HepG2 (cell line): ENCODE results near the gene PAK1. TPM values are rescaled to one million over a fixed set of nuclear protein-coding genes. Genes with fewer than 3 reads are reported as not detected.

Source experiments
- ATAC-seq: fragments of 200-7000 bp; cut with Tn5 transposase; 3 replicates; pipeline ENCODE4 v1.9.1; 2020; ENCODE audit warnings: mild to moderate bottlenecking, moderate library complexity
- BruUV-seq: library from RNA; stranded (reverse); fragments of 400-500 nt; replicated peaks from 2 replicates; lab custom pipeline; 2021; lab: Mats Ljungman, UMichigan
- CTCF ChIA-PET: fragments of 300-600 bp; formaldehyde crosslinking; extraction: SDS; loops from one replicate; lab custom pipeline; 2021; ENCODE audit warnings: low total read pairs, inconsistent platforms, low intra/inter-chr PET ratio; lab: Yijun Ruan, JAX
- POLR2A ChIA-PET: fragments of 350-600 bp; sonication (Branson Sonifier 250); formaldehyde crosslinking; loops from one replicate; lab custom pipeline; 2020; ENCODE audit warnings: antibody characterized with exemption, inconsistent platforms; lab: Yijun Ruan, JAX
- DNase-seq: peaks from one replicate; pipeline ENCODE4 v3.0.0-alpha.2; 2015; ENCODE audit warnings: low spot score
- FAIRE-seq: peaks from 3 replicates; lab custom pipeline; 2011; peaks lifted over from hg19 to GRCh38; lab: Jason Lieb, UNC
- H2AFZ ChIP-seq: one replicate; pipeline ENCODE4 v1.6.1; 2011; ENCODE audit warnings: low read length, inconsistent platforms
- H3K27ac ChIP-seq: fragments of 300-600 bp; 3 replicates; pipeline ENCODE4 v1.8.0; 2011; ENCODE audit warnings: mixed run types, mild to moderate bottlenecking, mixed read lengths, low read length, inconsistent platforms; ENCODE audit not compliant: insufficient read depth; ENCODE audit errors: extremely low read length
- H3K27me3 ChIP-seq, 2 experiments: fragments of 200-600 bp in 1 of 2; 2 replicates in 1 of 2; 3 replicates in 1 of 2; pipeline versions ENCODE4 v1.6.0 to v1.8.0; 2011; ENCODE audit warnings: low read length in 2 of 2, mild to moderate bottlenecking in 2 of 2, moderate library complexity in 2 of 2, inconsistent platforms in 1 of 2; ENCODE audit not compliant: insufficient read depth in 2 of 2, control insufficient read depth in 1 of 2
- H3K36me3 ChIP-seq, 2 experiments: fragments of 200-600 bp in 1 of 2; replicated peaks in 1 of 2; 2 replicates in 1 of 2; 3 replicates in 1 of 2; pipeline versions ENCODE4 v1.5.1 to v1.8.0; 2011; ENCODE audit warnings: low read length in 2 of 2, inconsistent platforms in 1 of 2; ENCODE audit not compliant: insufficient read depth in 2 of 2, control insufficient read depth in 1 of 2
- H3K4me1 ChIP-seq: 2 replicates; pipeline ENCODE4 v1.5.1; 2012; ENCODE audit warnings: low read length, inconsistent platforms; ENCODE audit not compliant: insufficient read depth
- H3K4me2 ChIP-seq: 2 replicates; pipeline ENCODE4 v1.6.0; 2011; ENCODE audit warnings: low read depth, low read length, inconsistent platforms
- H3K4me3 ChIP-seq, 3 experiments: fragments of 200-600 bp in 1 of 3; sonication (generic), shearing (Covaris generic) in 1 of 3; replicated peaks in 1 of 3; 2 replicates each; pipeline ENCODE4 v1.5.1; 2011 to 2016; ENCODE audit warnings: low read length in 3 of 3, inconsistent platforms in 2 of 3, low read depth in 2 of 3, mild to moderate bottlenecking in 2 of 3, control low read depth in 1 of 3, mixed read lengths in 1 of 3; ENCODE audit not compliant: insufficient read depth in 1 of 3
- H3K79me2 ChIP-seq: one replicate; pipeline ENCODE4 v1.6.1; 2011; ENCODE audit warnings: low read length, inconsistent platforms; ENCODE audit not compliant: insufficient read depth
- H3K9ac ChIP-seq: 2 replicates; pipeline ENCODE4 v1.6.0; 2011; ENCODE audit warnings: mild to moderate bottlenecking, low read depth, low read length, inconsistent platforms; ENCODE audit not compliant: insufficient read depth
- H3K9me3 ChIP-seq: 2 replicates; pipeline ENCODE4 v1.5.1; 2012; ENCODE audit warnings: mild to moderate bottlenecking, low read length
- H4K20me1 ChIP-seq: 2 replicates; pipeline ENCODE4 v1.6.0; 2011; ENCODE audit warnings: inconsistent platforms, mild to moderate bottlenecking, low read length, moderate library complexity; ENCODE audit not compliant: insufficient read depth
- AGO2 ChIP-seq: fragments of 200-400 bp; formaldehyde crosslinking; optimal IDR thresholded peaks from 2 replicates; pipeline ENCODE3; 2017; ENCODE audit warnings: mild to moderate bottlenecking, low read depth, low read length, moderate library complexity
- CBFB ChIP-seq: sonication (generic); formaldehyde crosslinking; IDR thresholded peaks from 2 replicates; pipeline ENCODE4 v1.4.0; 2020; ENCODE audit warnings: missing genetic modification reagents
- GABPA ChIP-seq, 2 experiments: IDR thresholded peaks; 2 replicates each; pipeline ENCODE4 v1.6.1; 2011 to 2016; ENCODE audit warnings: low read depth in 2 of 2, low read length in 1 of 2, missing biosample characterization in 1 of 2, missing genetic modification characterization in 1 of 2
- GFI1 ChIP-seq: sonication (generic); formaldehyde crosslinking; IDR thresholded peaks from 2 replicates; pipeline ENCODE4 v1.5.0; 2020; ENCODE audit warnings: missing genetic modification reagents, mild to moderate bottlenecking, borderline replicate concordance
- MTF2 ChIP-seq: sonication (generic); formaldehyde crosslinking; IDR thresholded peaks from 2 replicates; pipeline ENCODE4 v1.5.0; 2020; ENCODE audit warnings: missing genetic modification reagents, borderline replicate concordance
- PHF20 ChIP-seq: sonication (generic); formaldehyde crosslinking; IDR thresholded peaks from 2 replicates; pipeline ENCODE4 v1.5.0; 2020; ENCODE audit warnings: mild to moderate bottlenecking, missing genetic modification reagents
- RBFOX2 ChIP-seq: fragments of 200-400 bp; formaldehyde crosslinking; IDR thresholded peaks from 2 replicates; pipeline ENCODE4 v1.6.1; 2017; ENCODE audit warnings: low read depth, mild to moderate bottlenecking, low read length
- RFX1 ChIP-seq: fragments of 450-650 bp; IDR thresholded peaks from 2 replicates; pipeline ENCODE4 v1.6.1; 2017
- WGBS: methylation state at CpG from one replicate; pipeline ENCODE4 v1.1.6; 2017; ENCODE audit warnings: low lambda C conversion rate; 5-methylcytosine and 5-hydroxymethylcytosine counted together
- in situ Hi-C: cut with HindIII; loops from 2 replicates; pipeline ENCODE4 v1.10.0; 2017; ENCODE audit warnings: low pct_unique_long_range_greater_than_20kb; ENCODE audit not compliant: extremely low pct_ligation_motif_present
- intact Hi-C: fragments of 100-400 bp; cut with micrococcal nuclease; formaldehyde crosslinking; loops from one replicate; pipeline ENCODE4 v1.10.0; 2022; ENCODE audit not compliant: unreplicated experiment
- polyA plus RNA-seq, 8 experiments: library from polyadenylated mRNA; depleted of rRNA in 3 of 8; stranded (reverse) in 7 of 8; unstranded in 1 of 8; fragments of >200 nt; fragmentation: Illumina TruSeq in 4 of 8; extraction: Trizol in 4 of 8; gene quantifications; 2 replicates each; pipeline versions ENCODE4 v1.2.1 to v1.2.3, GENCODE V29; 2011 to 2016; ENCODE audit warnings: low read depth in 4 of 8, missing spikeins in 1 of 8, mixed read lengths in 1 of 8; ENCODE audit not compliant: insufficient read depth in 1 of 8
- total RNA-seq, 5 experiments: library from RNA; depleted of rRNA; stranded (reverse); fragments of >200 nt; fragmentation: Illumina TruSeq; extraction: Trizol; gene quantifications; 2 replicates each; pipeline ENCODE4 v1.2.3, GENCODE V29; 2016; ENCODE audit warnings: low read depth in 1 of 5
- TF ChIP-seq, protein P1 (sequence below): sonication (generic); formaldehyde crosslinking; IDR thresholded peaks from 2 replicates; pipeline ENCODE4 v1.4.0; 2020; ENCODE audit warnings: mild to moderate bottlenecking, missing genetic modification reagents
- TF ChIP-seq, protein P2 (sequence below): sonication (generic); formaldehyde crosslinking; conservative IDR thresholded peaks from 2 replicates; pipeline ENCODE4 v1.4.0; 2020; ENCODE audit warnings: missing genetic modification reagents
- TF ChIP-seq, protein P3 (sequence below): sonication (generic); formaldehyde crosslinking; IDR thresholded peaks from 2 replicates; pipeline ENCODE4 v1.4.0; 2020; ENCODE audit warnings: mild to moderate bottlenecking, missing genetic modification reagents, borderline replicate concordance
- TF ChIP-seq, protein P4 (sequence below): sonication (generic); formaldehyde crosslinking; IDR thresholded peaks from 2 replicates; pipeline ENCODE4 v1.4.0; 2020; ENCODE audit warnings: missing genetic modification reagents

Gene PAK1
- total and polyA plus RNA-seq, 2 of the 13 experiments (the other 11 are each of a cell fraction or from before 2014, with no cell fraction given) = 1.5 to 4.3 TPM

DNA sequence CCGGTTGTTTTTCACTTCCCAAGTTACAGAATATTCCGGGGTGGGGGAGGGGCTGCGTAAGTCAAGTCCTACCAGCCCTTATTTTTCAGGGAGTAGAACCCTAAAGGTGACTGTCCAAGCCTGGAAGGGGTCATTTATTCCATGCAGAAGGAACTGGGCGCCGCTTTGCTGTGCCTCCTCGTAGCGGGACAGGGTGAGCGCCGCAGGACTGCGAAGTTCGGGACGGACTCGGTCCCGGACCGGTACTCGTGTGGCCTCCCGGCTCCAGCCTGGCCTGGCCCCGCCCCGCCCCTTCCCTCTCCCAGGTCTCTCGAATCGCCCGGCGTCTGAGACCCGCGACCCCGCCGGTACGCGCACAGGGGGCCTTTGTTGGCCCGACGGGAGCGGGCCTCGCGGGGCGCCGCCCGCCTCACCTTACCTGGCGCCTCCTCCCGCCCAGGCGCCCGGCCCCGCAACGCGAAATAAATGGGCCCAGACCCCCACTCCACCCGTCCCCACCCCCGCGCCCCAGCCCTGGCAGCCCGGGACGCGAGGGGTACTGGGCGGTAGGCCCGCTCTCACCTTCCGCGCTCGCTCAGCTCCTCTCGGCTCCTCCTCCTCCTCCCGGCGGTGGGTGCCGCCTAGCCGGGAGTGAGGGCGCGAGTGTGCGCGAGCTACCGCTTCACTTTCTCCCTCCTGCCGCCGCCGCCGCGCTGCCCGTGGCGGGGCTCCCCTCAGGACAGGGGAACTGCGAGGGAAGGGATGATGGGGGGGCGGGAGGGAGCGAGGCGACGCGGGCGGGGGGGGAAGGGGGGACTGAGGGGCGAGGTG is 698 bp downstream of the PAK1 start:
- ATAC-seq = peak; percentile 83
- Histone ChIP-seq H4K20me1 (no peaks in the 10 kb centered on the region), H3K79me2 (no peaks in the 10 kb centered on the region), H2AFZ (no peak overlapping the region), H3K4me3 (peak overlapping the region; percentile 53 to 72 (median 63)), H3K4me1 (peaks cover 51% of the 10 kb centered on the region), H3K9me3 (no peaks in the 10 kb centered on the region), H3K4me2 (peak overlapping the region; percentile 84), H3K27ac (no peak overlapping the region), H3K9ac (peak overlapping the region; percentile 52; the same call in 1 of the 2 replicates), H3K27me3 (peaks cover 1 to 24% of the 10 kb centered on the region in 2 experiments; a peak in 2 of 5 replicates), H3K36me3 (no peaks in the 10 kb centered on the region)
- in situ Hi-C loops (no loop called here), intact Hi-C loops (loop anchor here (5.0 kb wide), 1 partner anchor 74 kb away; no protein-coding TSS in a partner anchor)
- no peak for FAIRE-seq
- CTCF ChIA-PET = no interaction called here
- POLR2A ChIA-PET = interaction anchor here (0.6 to 1.5 kb wide), 2 partner anchors 14 to 61 kb away, joined by 3 to 4 read pairs; no protein-coding TSS in a partner anchor
- WGBS = under 1% methylated on average over 17 of the region's 80 CpGs
- no TSS peak for BruUV-seq
- no peak for DNase-seq
- TF ChIP-seq GFI1 (CRISPR knock-in tag) (no peak), CBFB (no peak), PHF20 (CRISPR knock-in tag) (0 out of 2 replicates have a peak, but pooled peaks have one; percentile 5), MTF2 (peak; percentile 51; the same call in 1 of the 2 replicates), AGO2 (peak; percentile 43), RBFOX2 (peak; percentile 58), GABPA (IDR thresholded peaks at IDR 0.05; ENCODE audit: low read depth, low read length) (no peak), GABPA (CRISPR knock-in tag; IDR thresholded peaks at IDR 0.05; ENCODE audit: low read depth) (no peak), RFX1 (no peak)
- TF ChIP-seq, protein P1, sequence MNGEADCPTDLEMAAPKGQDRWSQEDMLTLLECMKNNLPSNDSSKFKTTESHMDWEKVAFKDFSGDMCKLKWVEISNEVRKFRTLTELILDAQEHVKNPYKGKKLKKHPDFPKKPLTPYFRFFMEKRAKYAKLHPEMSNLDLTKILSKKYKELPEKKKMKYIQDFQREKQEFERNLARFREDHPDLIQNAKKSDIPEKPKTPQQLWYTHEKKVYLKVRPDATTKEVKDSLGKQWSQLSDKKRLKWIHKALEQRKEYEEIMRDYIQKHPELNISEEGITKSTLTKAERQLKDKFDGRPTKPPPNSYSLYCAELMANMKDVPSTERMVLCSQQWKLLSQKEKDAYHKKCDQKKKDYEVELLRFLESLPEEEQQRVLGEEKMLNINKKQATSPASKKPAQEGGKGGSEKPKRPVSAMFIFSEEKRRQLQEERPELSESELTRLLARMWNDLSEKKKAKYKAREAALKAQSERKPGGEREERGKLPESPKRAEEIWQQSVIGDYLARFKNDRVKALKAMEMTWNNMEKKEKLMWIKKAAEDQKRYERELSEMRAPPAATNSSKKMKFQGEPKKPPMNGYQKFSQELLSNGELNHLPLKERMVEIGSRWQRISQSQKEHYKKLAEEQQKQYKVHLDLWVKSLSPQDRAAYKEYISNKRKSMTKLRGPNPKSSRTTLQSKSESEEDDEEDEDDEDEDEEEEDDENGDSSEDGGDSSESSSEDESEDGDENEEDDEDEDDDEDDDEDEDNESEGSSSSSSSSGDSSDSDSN (CRISPR knock-in tag) = peak; percentile 34; the same call in 1 of the 2 replicates
- TF ChIP-seq, protein P2, sequence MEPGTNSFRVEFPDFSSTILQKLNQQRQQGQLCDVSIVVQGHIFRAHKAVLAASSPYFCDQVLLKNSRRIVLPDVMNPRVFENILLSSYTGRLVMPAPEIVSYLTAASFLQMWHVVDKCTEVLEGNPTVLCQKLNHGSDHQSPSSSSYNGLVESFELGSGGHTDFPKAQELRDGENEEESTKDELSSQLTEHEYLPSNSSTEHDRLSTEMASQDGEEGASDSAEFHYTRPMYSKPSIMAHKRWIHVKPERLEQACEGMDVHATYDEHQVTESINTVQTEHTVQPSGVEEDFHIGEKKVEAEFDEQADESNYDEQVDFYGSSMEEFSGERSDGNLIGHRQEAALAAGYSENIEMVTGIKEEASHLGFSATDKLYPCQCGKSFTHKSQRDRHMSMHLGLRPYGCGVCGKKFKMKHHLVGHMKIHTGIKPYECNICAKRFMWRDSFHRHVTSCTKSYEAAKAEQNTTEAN (CRISPR knock-in tag) = no peak
- TF ChIP-seq, protein P3, sequence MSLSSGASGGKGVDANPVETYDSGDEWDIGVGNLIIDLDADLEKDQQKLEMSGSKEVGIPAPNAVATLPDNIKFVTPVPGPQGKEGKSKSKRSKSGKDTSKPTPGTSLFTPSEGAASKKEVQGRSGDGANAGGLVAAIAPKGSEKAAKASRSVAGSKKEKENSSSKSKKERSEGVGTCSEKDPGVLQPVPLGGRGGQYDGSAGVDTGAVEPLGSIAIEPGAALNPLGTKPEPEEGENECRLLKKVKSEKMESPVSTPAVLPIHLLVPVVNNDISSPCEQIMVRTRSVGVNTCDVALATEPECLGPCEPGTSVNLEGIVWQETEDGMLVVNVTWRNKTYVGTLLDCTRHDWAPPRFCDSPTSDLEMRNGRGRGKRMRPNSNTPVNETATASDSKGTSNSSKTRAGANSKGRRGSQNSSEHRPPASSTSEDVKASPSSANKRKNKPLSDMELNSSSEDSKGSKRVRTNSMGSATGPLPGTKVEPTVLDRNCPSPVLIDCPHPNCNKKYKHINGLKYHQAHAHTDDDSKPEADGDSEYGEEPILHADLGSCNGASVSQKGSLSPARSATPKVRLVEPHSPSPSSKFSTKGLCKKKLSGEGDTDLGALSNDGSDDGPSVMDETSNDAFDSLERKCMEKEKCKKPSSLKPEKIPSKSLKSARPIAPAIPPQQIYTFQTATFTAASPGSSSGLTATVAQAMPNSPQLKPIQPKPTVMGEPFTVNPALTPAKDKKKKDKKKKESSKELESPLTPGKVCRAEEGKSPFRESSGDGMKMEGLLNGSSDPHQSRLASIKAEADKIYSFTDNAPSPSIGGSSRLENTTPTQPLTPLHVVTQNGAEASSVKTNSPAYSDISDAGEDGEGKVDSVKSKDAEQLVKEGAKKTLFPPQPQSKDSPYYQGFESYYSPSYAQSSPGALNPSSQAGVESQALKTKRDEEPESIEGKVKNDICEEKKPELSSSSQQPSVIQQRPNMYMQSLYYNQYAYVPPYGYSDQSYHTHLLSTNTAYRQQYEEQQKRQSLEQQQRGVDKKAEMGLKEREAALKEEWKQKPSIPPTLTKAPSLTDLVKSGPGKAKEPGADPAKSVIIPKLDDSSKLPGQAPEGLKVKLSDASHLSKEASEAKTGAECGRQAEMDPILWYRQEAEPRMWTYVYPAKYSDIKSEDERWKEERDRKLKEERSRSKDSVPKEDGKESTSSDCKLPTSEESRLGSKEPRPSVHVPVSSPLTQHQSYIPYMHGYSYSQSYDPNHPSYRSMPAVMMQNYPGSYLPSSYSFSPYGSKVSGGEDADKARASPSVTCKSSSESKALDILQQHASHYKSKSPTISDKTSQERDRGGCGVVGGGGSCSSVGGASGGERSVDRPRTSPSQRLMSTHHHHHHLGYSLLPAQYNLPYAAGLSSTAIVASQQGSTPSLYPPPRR (CRISPR knock-in tag) = no peak
- TF ChIP-seq, protein P4, sequence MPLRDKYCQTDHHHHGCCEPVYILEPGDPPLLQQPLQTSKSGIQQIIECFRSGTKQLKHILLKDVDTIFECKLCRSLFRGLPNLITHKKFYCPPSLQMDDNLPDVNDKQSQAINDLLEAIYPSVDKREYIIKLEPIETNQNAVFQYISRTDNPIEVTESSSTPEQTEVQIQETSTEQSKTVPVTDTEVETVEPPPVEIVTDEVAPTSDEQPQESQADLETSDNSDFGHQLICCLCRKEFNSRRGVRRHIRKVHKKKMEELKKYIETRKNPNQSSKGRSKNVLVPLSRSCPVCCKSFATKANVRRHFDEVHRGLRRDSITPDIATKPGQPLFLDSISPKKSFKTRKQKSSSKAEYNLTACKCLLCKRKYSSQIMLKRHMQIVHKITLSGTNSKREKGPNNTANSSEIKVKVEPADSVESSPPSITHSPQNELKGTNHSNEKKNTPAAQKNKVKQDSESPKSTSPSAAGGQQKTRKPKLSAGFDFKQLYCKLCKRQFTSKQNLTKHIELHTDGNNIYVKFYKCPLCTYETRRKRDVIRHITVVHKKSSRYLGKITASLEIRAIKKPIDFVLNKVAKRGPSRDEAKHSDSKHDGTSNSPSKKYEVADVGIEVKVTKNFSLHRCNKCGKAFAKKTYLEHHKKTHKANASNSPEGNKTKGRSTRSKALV (CRISPR knock-in tag) = no peak
